ENCODE results near the gene CLMN.

DNA sequence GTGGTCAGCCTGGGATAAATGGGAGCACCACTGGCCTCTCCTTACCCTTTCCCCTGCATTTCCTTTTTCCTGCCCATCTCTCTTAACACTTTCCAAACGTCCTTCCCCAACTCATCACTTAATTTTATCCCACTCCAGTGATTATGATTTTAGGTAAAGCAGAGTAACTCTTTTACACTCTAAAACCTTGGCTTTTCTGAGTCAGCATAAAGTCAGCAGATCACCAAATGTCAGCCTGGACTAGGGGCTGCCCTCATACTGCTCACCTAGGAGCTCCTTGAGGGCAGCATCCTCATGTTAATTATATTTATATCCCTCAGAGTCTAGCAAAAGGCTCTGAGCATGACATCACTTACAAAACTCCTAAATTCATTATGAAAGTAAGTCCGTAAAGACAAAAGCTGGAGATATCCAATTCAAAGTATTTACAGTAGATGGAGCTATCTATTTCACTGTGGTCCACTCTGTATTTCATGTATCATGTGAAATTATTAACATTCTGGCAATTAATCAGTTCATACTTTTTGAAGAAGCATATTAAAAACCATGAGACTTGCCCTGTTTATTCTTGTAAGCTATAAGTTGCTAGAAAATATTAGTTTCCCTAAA lies 145.4 kb downstream of the CLMN start:
- TF ChIP-seq POLR2A (IDR thresholded peaks at IDR 0.05): no peak
- TF ChIP-seq, protein P1, sequence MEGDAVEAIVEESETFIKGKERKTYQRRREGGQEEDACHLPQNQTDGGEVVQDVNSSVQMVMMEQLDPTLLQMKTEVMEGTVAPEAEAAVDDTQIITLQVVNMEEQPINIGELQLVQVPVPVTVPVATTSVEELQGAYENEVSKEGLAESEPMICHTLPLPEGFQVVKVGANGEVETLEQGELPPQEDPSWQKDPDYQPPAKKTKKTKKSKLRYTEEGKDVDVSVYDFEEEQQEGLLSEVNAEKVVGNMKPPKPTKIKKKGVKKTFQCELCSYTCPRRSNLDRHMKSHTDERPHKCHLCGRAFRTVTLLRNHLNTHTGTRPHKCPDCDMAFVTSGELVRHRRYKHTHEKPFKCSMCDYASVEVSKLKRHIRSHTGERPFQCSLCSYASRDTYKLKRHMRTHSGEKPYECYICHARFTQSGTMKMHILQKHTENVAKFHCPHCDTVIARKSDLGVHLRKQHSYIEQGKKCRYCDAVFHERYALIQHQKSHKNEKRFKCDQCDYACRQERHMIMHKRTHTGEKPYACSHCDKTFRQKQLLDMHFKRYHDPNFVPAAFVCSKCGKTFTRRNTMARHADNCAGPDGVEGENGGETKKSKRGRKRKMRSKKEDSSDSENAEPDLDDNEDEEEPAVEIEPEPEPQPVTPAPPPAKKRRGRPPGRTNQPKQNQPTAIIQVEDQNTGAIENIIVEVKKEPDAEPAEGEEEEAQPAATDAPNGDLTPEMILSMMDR (IDR thresholded peaks at IDR 0.05): no peak
